Measurements from ENCODE around the gene SYNE4.
A peak's percentile ranks its signal among the peaks of the same experiment; 100 is the strongest.
"Not testable (repeated sequence)": the region's sequence is repeated elsewhere in the genome, so short reads cannot be mapped to it uniquely, and the experiment has no call there.

SYNE4 gene, protein sequence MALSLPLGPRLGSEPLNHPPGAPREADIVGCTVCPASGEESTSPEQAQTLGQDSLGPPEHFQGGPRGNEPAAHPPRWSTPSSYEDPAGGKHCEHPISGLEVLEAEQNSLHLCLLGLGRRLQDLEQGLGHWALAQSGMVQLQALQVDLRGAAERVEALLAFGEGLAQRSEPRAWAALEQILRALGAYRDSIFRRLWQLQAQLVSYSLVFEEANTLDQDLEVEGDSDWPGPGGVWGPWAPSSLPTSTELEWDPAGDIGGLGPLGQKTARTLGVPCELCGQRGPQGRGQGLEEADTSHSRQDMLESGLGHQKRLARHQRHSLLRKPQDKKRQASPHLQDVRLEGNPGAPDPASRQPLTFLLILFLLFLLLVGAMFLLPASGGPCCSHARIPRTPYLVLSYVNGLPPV

GRCh38 chr19:36008336-36008978, at the start of gene SYNE4:
TSS of gene SYNE4 (minus strand) at chr19:36008813. CDS start at chr19:36008681, 132 bp downstream.
- no peak for DNase-seq (ENCODE audit: low spot score)

- DNase-seq (ENCODE audit: low spot score): peak; percentile 97
Observed at GRCh38 chr19:36054733-36055686, 46.4 kb upstream of the SYNE4 start, which contains the start of gene WDR62. TSS of gene WDR62 (plus strand) at chr19:36054897. CDS start at chr19:36054972, 75 bp downstream.

GRCh38 chr19:36054119-36054732, 45.6 kb upstream of the SYNE4 start, which contains the start of gene THAP8:
TSS of gene THAP8 (minus strand) at chr19:36054285. CDS start at chr19:36054217, 68 bp downstream.
- peak; percentile 99 for DNase-seq (ENCODE audit: low spot score)

DNA sequence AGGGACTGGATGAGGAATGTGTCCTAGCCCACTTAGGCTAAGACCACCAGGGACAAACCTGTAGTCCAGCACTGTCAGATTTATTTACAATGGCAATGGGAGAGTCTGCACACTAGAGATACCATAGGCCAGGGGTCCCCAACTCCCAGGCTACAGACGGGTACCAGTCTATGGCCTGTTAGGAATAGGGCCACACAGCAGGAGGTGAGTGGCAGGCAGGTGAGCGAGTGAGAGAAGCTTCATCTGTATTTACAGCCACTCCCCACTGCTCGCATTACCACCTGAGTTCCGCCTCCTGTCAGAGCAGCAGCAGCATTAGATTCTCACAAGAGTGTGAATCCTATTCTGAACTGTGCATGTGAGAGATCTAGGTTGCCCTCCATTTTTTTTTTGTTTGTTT, 43.0 kb upstream of the SYNE4 start:
- DNase-seq (ENCODE audit: low spot score): no peak

DNA sequence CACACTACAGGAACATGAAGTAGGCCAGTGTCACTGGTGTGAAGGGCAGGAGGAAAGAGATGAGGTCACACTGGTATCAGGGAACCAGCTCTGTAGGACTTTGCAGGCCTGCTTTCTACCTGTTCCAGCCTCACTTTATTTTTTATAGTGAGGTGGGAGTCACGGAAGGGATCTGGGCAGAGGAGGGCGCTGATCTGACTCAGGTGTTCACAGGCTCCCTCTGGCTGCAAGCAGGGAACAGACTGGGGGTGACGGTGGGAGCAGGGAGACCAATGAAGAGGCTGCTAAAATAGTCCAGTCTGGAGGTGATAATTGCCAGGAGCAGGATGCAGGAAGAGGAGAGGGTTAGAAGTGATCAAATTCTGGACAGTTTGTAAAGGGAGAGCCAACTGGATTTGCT, 42.6 kb upstream of the SYNE4 start:
- no peak for DNase-seq (ENCODE audit: low spot score)

- DNase-seq (ENCODE audit: low spot score): no peak
Observed at GRCh38 chr19:36049080-36049698, 40.6 kb upstream of the SYNE4 start.

GRCh38 chr19:36047835-36048234, 39.2 kb upstream of the SYNE4 start:
- DNase-seq (ENCODE audit: low spot score): no peak

GRCh38 chr19:36046443-36047050, 37.9 kb upstream of the SYNE4 start:
- DNase-seq (ENCODE audit: low spot score): no peak

- no peak for DNase-seq (ENCODE audit: low spot score)
Observed at GRCh38 chr19:36043952-36044351, 35.3 kb upstream of the SYNE4 start.

GRCh38 chr19:36041831-36042230, 33.2 kb upstream of the SYNE4 start:
- no peak for DNase-seq (ENCODE audit: low spot score)

- DNase-seq (ENCODE audit: low spot score): not testable (repeated sequence)
Observed at GRCh38 chr19:36041092-36041491, 32.5 kb upstream of the SYNE4 start.

DNA sequence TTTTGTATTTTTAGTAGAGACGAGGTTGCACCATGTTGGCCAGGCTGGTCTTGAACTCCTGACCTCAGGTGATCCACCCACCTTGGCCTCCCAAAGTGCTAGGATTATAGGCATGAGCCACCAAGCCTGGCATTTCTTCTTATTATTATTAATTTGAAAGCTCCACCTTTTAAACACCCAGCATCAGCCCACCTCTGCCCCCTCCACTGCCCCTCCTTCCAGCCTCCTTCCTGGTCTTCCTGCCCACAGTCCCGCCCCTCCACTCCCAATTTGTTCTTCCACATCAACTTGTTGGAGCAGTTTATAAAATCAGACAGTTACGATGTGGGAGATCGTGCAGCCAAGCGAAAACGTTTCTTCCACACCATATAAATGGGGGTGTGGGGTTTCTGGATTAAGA, 31.9 kb upstream of the SYNE4 start:
- no peak for DNase-seq (ENCODE audit: low spot score)

GRCh38 chr19:36032251-36033104, 23.9 kb upstream of the SYNE4 start, which contains the start of gene CLIP3:
TSS of gene CLIP3 (minus strand) at chr19:36032873. CDS start at chr19:36032357, 516 bp downstream.
- peak; percentile 88 for DNase-seq (ENCODE audit: low spot score)

DNA sequence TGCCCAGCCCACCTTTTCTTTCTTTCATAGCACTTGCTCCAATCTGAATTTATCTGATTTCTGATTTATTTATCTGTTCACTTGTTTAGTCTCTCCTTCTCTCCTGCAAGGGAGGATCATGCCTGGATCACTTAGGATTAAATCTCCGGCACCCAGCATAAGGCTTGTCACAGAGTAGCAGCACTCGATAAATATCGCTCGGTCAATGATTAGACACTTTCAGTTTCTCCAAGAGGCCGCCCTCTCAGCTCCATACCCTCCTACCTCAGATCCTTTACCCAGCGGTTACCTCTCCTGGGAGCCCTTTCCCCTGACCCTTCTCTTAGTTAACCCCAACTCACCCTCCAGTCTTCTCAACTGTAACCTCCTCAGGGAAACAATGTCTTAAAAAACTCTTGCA, 22.7 kb upstream of the SYNE4 start:
- DNase-seq (ENCODE audit: low spot score): no peak

GRCh38 chr19:36030264-36031148, 21.9 kb upstream of the SYNE4 start:
- no peak for DNase-seq (ENCODE audit: low spot score)

DNA sequence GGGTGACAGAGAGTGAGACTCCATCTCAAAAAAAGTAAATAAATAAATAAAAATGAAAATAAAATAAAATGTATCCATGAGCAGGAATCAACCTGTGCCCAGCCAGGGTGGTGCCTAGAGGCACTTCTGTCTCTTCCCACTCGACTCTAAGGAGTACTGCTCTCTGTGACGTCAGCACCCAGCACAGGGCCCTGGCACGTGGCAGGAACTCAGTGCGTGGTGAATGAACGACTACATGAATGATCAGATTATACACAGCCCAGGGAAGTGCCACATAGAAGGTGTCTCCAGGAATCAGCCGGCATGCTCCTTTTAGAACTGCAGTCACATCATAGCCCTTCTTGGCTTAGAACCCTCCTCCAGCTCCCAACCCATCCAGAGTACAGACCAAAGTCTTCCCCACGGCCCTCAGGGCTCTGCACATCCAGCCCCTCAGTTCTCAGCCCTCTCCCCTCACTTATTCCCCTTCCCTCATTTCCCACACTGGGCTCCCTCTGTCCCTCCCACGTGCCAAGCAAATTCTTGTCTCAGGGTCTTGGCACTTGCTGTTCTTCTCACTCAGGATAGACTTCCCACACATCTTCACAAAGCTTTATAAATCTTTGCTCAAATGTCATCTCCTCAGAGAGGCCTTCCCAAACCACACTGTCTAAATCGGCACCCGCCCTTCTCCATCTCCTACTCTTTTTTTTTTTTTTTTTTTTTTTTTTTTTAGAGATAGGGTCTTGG, 19.9 kb upstream of the SYNE4 start:
- DNase-seq (ENCODE audit: low spot score): no peak

GRCh38 chr19:36027696-36028095, 19.1 kb upstream of the SYNE4 start:
- DNase-seq (ENCODE audit: low spot score): no peak
